GM12873 (cell line): Measurements from ENCODE around the gene PRSS56.
A peak's percentile ranks its signal among the peaks of the same experiment; 100 is the strongest.

Experiments used
- TF ChIP-seq, protein P1 (sequence below): IDR thresholded peaks from 2 replicates; pipeline ENCODE4 v1.5.1; 2012; ENCODE audit warnings: low read depth, mild to moderate bottlenecking, moderate library complexity, low read length, control low read depth; ENCODE audit not compliant: insufficient read depth; ENCODE audit errors: missing control alignments

PRSS56 gene

DNA sequence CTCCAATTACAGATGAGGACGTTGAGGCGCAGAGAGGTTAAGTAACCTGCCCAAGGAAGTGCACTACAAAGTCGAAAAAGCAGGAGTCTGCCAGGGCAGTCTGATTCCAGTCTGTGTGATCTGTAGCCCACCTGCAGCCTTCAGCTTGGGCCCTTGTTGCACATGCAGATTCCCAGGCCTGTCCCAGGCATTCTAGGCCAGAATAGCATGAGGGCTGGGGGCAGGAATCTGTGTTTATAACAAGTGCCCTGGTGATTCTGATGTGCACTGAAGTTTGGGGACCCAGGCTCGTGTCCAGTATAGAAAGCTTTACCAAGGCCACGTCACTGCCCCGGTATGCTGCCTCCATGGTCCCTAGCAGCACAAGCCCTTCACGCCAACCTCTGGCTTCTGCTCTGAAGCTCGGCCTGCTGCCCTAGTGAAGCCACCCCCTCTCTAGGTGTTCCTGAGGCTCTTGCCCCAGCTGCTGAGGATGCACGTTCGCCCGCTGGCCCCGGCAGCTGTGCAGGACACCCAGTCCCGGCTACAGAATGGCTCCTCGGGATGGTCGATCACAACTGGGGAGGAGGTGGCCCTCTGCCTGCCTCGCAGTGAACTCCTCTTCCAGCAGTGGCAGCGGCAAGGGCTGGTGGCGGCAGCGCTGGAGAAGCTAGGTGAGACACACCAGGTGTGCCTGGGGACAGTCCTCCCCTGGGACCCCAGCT is 23.9 kb downstream of the PRSS56 start:
- TF ChIP-seq, protein P1, sequence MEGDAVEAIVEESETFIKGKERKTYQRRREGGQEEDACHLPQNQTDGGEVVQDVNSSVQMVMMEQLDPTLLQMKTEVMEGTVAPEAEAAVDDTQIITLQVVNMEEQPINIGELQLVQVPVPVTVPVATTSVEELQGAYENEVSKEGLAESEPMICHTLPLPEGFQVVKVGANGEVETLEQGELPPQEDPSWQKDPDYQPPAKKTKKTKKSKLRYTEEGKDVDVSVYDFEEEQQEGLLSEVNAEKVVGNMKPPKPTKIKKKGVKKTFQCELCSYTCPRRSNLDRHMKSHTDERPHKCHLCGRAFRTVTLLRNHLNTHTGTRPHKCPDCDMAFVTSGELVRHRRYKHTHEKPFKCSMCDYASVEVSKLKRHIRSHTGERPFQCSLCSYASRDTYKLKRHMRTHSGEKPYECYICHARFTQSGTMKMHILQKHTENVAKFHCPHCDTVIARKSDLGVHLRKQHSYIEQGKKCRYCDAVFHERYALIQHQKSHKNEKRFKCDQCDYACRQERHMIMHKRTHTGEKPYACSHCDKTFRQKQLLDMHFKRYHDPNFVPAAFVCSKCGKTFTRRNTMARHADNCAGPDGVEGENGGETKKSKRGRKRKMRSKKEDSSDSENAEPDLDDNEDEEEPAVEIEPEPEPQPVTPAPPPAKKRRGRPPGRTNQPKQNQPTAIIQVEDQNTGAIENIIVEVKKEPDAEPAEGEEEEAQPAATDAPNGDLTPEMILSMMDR = no peak

DNA sequence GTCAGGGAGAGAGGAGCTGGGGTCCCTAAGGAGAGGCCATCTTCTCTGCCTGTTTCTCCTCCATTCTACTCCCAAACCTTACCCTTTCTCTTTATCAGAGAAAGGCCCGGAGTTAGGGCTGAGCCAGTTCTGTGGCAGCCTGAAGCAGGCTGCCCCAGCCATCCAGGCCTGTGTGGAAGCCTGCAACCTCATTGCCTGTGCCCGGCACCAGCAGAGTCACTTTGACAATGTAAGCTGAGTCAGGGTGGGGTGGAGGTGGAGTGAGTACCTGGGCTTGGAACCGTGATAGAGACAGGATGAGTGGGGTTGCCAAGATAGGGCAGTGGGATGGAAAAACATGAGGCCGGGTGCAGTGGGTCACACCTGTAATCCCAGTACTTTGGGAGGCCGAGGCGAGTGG is 24.5 kb downstream of the PRSS56 start:
- TF ChIP-seq, protein P1 = no peak

DNA sequence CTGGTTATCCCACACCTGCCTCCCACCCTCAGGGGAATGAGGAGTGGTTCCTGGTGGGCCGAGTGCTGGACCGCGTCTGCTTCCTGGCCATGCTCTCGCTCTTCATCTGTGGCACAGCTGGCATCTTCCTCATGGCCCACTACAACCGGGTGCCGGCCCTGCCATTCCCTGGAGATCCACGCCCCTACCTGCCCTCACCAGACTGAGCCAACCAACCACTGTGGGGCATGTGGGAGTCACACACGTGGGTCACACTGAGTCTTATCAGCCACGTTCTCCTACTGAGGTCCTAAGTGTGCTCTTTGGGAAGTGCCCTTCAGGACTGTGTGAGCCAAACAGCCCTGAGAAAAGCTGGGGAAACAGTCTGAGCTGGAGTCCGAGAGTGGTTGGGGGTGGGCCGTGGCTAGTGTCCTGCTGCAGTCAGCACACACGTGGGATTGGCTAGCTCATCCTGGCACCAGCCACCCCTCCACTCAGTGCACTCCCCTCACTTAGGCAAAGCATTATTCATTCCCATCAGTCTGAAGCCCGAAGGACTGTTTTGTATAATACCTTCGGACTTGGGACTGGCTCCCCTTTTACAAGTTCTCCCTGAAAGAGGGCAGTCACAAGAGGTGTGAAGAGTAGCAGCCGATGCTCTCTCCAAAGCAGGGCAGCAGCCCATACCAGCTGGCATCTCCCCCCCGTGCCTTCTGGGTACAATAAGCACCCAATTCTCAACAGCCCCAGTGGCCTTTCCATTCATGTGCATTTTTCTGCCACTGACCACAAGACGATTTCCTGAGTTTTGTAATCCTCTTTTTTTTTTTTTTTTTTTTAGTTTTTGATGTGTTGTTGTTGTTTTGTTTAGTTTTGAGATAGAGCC is 25.6 kb downstream of the PRSS56 start:
- TF ChIP-seq, protein P1 = no peak

DNA sequence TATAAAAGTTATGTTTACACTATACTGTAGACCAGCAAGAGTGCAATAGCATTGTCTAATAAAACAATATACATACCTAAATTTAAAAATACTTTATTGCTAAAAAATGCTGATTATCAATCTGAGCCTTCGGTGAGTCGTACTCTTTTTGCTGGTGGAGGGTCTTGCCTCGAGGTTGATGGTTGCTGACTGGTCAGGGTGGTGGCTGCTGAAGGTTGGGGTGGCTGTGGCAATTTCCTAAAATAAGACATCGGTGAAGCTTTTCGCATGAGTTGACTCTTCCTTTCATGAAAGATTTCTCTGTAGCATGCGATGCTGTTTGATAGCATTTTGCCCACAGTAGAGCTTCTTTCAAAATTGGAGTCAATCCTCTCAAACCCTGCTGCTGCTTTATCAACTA is 27.8 kb downstream of the PRSS56 start:
- TF ChIP-seq, protein P1 = no peak

DNA sequence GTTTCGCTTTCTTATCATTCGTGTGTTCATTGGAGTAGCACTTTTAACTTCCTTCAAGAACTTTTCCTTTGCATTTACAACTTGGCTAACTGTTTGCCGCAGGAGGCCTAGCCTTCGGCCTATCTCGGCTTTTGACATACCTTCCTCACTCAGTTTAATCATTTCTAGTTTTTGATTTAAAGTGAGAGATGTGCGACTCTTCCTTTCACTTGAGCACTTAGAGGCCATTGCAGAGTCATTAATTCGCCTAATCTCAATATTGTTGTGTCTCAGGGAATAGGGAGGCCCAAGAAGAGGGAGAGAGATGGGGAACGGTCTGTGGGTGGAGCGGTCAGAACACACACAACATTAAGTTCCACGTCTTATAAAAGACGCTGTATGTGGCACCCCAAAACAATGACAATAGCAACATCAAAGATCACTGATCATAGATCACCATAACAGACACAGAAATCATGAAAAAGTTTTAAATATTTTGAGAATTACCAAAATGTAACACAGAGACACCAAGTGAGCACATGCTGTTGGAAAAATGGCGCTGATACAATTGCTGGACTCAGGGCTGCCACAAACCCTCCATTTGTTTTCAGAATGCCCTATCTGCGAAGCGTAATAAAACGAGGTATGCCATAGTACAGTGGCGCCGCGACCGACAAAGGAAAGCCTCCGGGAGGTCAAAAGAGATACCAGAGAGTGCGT is 29.6 kb downstream of the PRSS56 start:
- TF ChIP-seq, protein P1 = no peak

DNA sequence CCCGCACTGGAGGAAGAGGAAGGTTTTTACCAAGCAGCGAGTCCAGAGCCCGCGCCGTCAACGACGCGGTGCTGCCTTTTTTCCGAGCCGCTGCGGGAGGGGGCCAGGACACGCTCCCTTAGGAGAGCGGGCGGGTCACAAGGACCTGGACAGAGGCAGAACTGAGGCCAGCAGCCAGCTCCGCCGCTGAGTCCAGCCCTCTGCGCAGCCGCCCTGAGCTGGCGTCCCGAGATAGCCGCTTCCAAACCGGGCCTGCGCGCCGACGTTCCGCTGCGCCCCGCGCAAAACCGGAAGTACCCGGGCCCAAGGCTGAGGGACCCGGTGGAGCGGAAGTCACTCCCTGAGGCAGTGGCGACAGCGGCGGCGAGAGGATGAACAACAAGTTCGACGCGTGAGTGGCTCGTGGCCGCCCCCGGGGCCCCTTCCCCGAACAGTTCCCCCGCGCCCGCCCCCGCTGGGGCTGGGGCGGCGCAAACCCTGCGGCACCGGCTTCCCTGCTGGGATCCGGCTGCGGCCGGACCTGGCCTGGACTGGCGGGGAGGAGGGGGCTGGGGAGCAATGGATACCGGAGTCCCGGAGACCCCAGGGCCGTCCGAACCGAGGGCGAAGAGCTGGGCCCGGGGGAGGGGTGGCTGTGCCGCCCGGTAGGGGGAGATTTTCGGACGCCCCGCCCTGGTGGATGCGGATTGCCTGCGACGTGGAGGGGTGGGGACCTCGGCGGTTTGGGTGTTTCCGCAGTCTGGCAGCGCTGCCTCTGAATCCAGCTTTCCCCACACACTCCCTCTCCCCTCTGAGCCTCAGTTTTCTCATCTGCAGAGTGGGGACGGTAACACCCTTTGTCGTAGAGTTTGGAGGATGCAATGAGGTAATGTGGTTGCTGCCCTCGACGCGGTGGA is 30.4 kb downstream of the PRSS56 start, which contains the start of the genes EIF4E2 and TIGD1:
TSS of gene EIF4E2 (plus strand) at position 336 of the 896 bp plus-strand sequence. CDS start at position 372, 36 bp downstream.
TSS of gene TIGD1 (minus strand) at position 204 of the 896 bp plus-strand sequence. CDS start 675 bp downstream, outside the sequence.
- TF ChIP-seq, protein P1 = peak; percentile 24
